ENCODE measurements around the gene CACNG5. TPM values are rescaled to one million over a fixed set of nuclear protein-coding genes. Genes with fewer than 3 reads are reported as not detected.

Gene CACNG5
- total RNA-seq, 6 experiments from 2014 or later: not detected

DNA sequence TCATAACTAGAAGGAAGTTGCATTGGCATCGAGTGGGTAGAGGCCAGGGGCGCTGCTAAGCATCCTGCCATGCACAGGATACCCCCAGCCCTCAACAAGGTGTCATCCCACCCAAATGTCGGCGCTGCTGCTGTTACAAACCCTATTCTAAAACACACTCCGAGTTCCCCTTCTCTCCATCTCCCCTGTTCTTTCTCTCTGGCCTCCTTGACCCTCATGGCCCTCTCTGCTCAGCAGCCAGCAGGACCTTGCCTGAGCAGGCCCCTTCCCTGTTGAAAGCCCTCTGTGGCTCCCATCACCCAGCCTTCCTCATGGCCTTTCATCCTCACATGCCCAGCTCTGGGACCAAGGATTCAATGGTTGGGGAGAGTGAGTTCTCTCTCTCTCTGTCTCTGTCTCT is 22.3 kb upstream of the CACNG5 start:
- Histone ChIP-seq H3K9me3 (no peaks in the 10 kb centered on the region), H3K4me1 (no peaks in the 10 kb centered on the region), H3K27me3 (no peaks in the 10 kb centered on the region), H3K27ac (no peak overlapping the region), H3K4me3 (no peak overlapping the region), H3K36me3 (no peaks in the 10 kb centered on the region)
- TF ChIP-seq, protein P1, sequence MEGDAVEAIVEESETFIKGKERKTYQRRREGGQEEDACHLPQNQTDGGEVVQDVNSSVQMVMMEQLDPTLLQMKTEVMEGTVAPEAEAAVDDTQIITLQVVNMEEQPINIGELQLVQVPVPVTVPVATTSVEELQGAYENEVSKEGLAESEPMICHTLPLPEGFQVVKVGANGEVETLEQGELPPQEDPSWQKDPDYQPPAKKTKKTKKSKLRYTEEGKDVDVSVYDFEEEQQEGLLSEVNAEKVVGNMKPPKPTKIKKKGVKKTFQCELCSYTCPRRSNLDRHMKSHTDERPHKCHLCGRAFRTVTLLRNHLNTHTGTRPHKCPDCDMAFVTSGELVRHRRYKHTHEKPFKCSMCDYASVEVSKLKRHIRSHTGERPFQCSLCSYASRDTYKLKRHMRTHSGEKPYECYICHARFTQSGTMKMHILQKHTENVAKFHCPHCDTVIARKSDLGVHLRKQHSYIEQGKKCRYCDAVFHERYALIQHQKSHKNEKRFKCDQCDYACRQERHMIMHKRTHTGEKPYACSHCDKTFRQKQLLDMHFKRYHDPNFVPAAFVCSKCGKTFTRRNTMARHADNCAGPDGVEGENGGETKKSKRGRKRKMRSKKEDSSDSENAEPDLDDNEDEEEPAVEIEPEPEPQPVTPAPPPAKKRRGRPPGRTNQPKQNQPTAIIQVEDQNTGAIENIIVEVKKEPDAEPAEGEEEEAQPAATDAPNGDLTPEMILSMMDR (IDR thresholded peaks at IDR 0.05): no peak
- no peak for TF ChIP-seq POLR2A (IDR thresholded peaks at IDR 0.05)
- ATAC-seq: no peak
- no peak for DNase-seq
- intact Hi-C loops (cut with DNase I): no loop called here
- WGBS (ENCODE audit: insufficient coverage, low coverage, low lambda C conversion rate, missing lambda C conversion rate): 74% methylated on average over 3 of the region's 5 CpGs

DNA sequence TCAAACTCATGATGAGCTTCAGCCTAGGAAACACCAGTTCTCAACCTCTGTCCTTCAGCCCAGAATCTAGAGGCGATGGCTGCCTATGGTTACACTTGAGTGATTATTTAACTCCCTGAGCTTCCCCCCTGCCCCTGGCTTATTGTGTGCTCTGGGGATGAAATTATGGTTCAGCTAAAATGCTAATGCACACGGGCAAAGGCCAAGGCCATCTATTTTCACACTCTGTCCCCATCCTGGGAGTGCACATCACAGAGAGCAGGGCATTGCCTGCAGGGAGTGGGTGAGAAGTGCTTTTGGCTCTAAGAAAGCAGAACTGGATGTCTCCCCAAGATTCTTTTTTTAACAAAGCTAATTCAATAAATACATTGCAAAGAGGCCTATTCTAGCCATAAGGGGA is 21.6 kb upstream of the CACNG5 start:
- intact Hi-C loops (cut with DNase I): no loop called here
- Histone ChIP-seq H3K27ac (no peak overlapping the region), H3K36me3 (no peaks in the 10 kb centered on the region), H3K4me3 (no peak overlapping the region), H3K9me3 (no peaks in the 10 kb centered on the region), H3K27me3 (no peaks in the 10 kb centered on the region), H3K4me1 (no peaks in the 10 kb centered on the region)
- WGBS (ENCODE audit: insufficient coverage, low coverage, low lambda C conversion rate, missing lambda C conversion rate): 40% methylated on average over 2 of the region's 2 CpGs
- no peak for TF ChIP-seq POLR2A (IDR thresholded peaks at IDR 0.05)
- TF ChIP-seq, protein P1 (IDR thresholded peaks at IDR 0.05): no peak
- DNase-seq: no peak
- no peak for ATAC-seq

DNA sequence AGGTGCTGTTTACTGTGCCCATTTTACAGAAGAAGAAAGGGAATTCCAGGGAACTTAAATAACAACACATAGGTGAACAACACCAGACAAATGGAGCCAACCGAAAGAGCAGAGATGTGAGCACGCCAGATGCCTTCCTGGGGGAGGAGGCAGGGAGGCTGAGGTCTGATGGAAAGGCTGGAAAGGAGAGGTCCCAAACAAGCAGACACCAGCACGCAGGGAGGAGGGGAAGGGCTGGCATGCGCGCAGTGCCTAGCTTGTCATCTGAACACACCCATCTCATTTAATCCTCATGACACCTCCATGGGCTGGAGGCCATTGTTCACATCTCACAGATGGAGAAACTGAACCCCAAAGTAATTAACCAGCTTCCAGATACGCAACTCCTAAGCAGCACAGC is 20.9 kb upstream of the CACNG5 start:
- TF ChIP-seq, protein P1 (IDR thresholded peaks at IDR 0.05): no peak
- no peak for TF ChIP-seq POLR2A (IDR thresholded peaks at IDR 0.05)
- Histone ChIP-seq H3K4me1 (no peaks in the 10 kb centered on the region), H3K9me3 (no peaks in the 10 kb centered on the region), H3K4me3 (no peak overlapping the region), H3K27ac (no peak overlapping the region), H3K27me3 (no peaks in the 10 kb centered on the region), H3K36me3 (no peaks in the 10 kb centered on the region)
- no peak for DNase-seq
- ATAC-seq: no peak
- intact Hi-C loops (cut with DNase I): no loop called here
- 60% methylated on average over 1 of the region's 6 CpGs for WGBS (ENCODE audit: insufficient coverage, low coverage, low lambda C conversion rate, missing lambda C conversion rate)

DNA sequence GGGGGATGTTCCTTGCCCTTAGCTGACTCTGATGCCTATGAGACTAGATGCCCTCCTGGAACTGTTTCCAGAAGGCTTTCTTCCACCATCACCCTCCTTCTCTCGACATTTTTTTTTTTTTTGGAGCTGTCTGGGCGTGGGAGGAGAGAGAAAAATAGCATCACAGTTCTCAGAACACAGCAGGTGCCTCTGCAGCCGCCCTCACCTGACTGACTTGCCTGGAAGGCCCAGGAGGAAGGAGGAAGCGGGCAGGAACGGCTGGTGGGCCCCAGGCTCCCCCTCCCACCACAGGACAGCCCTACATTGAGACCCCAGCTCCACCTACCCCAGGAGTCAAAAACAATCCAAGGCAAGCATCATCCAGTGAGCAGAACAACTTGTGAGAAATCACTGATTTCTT is 20.3 kb upstream of the CACNG5 start:
- no peaks in the 10 kb centered on the region for H3K36me3 ChIP-seq
- H3K4me1 ChIP-seq: no peaks in the 10 kb centered on the region
- intact Hi-C loops (cut with DNase I): no loop called here
- 49% methylated on average over 5 of the region's 5 CpGs for WGBS (ENCODE audit: insufficient coverage, low coverage, low lambda C conversion rate, missing lambda C conversion rate)
- no peak for ATAC-seq
- H3K9me3 ChIP-seq: no peaks in the 10 kb centered on the region
- H3K27ac ChIP-seq: no peak overlapping the region
- no peak overlapping the region for H3K4me3 ChIP-seq
- TF ChIP-seq POLR2A (IDR thresholded peaks at IDR 0.05): no peak
- TF ChIP-seq, protein P1 (IDR thresholded peaks at IDR 0.05): no peak
- no peak for DNase-seq
- H3K27me3 ChIP-seq: no peaks in the 10 kb centered on the region

DNA sequence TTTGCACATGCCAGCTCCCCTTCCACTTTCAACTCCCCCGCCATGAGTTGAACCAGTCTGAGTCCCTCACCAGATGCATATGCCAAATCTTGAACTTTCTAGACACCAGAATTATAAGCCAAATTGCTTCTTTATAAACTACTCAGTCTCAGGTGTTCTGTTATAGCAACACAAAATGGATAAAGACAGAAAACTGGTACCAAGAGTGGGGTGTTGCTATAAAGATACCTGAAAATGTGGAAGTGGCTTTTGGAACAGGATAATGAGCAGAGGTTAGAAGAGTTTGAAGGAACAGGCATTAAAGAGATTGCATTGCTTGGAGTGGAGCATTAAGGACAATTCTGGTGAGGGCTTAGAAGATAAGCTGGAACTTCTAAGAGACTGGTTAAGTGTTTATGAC is 17.2 kb upstream of the CACNG5 start:
- H3K4me3 ChIP-seq: no peak overlapping the region
- H3K27ac ChIP-seq: no peak overlapping the region
- DNase-seq: no peak
- ATAC-seq: no peak
- intact Hi-C loops (cut with DNase I): no loop called here
- WGBS (ENCODE audit: insufficient coverage, low coverage, low lambda C conversion rate, missing lambda C conversion rate): 71% methylated on average over 1 of the region's 1 CpG
- H3K9me3 ChIP-seq: no peaks in the 10 kb centered on the region
- no peaks in the 10 kb centered on the region for H3K27me3 ChIP-seq
- H3K36me3 ChIP-seq: no peaks in the 10 kb centered on the region
- no peaks in the 10 kb centered on the region for H3K4me1 ChIP-seq
- TF ChIP-seq, protein P1 (IDR thresholded peaks at IDR 0.05): no peak
- no peak for TF ChIP-seq POLR2A (IDR thresholded peaks at IDR 0.05)

Data from right lobe of liver (tissue), 6 donors.